Lower leg skin (tissue), 4 donors: Measurements from ENCODE around the gene PSMD6. TPM values are rescaled to one million over a fixed set of nuclear protein-coding genes. Genes with fewer than 3 reads are reported as not detected.

Source experiments
- DNase-seq, 2 donors: peaks; one replicate each; pipeline ENCODE4 v3.0.0-alpha.2; 2019; ENCODE audit warnings: low spot score in 2 of 2
- H3K4me3 ChIP-seq: fragments of 200-600 bp; sonication (generic); 2 replicates; pipeline ENCODE4 v1.5.1; 2017; ENCODE audit warnings: mild to moderate bottlenecking, low read depth; ENCODE audit not compliant: poor library complexity, severe bottlenecking
- POLR2A ChIP-seq, 2 donors: fragments of 450-650 bp; IDR thresholded peaks; one replicate each; pipeline ENCODE4 v1.6.1; 2016 to 2017; ENCODE audit warnings: antibody characterized with exemption in 2 of 2, mild to moderate bottlenecking in 1 of 2, moderate library complexity in 1 of 2
- WGBS, 2 donors: methylation state at CpG; one replicate each; pipeline ENCODE4 v1.1.5; 2018; 5-methylcytosine and 5-hydroxymethylcytosine counted together
- intact Hi-C: fragments of 100-400 bp; cut with DNase I; formaldehyde crosslinking; loops from one replicate; pipeline ENCODE4 v1.15.0; 2023; ENCODE audit warnings: low total_unique reads
- total RNA-seq, 4 donors: library from RNA; depleted of rRNA; stranded (reverse); fragments of >200 nt; gene quantifications; one replicate each; pipeline ENCODE4 v1.1.0, GENCODE V29; 2016
- TF ChIP-seq, protein P1 (sequence below), 3 donors: fragments of 450-650 bp; IDR thresholded peaks; one replicate each; pipeline ENCODE4 v1.5.1; 2016; ENCODE audit warnings: antibody characterized with exemption in 3 of 3, mild to moderate bottlenecking in 3 of 3, moderate library complexity in 2 of 3

The PSMD6 gene
- total RNA-seq, 4 donors from 2014 or later, result 61.6 to 81.2 (median 67.1) TPM

- 93 to 96% methylated on average over 14 of the region's 14 CpGs for WGBS, 2 donors
- DNase-seq, result no peak
- TF ChIP-seq, protein P1, sequence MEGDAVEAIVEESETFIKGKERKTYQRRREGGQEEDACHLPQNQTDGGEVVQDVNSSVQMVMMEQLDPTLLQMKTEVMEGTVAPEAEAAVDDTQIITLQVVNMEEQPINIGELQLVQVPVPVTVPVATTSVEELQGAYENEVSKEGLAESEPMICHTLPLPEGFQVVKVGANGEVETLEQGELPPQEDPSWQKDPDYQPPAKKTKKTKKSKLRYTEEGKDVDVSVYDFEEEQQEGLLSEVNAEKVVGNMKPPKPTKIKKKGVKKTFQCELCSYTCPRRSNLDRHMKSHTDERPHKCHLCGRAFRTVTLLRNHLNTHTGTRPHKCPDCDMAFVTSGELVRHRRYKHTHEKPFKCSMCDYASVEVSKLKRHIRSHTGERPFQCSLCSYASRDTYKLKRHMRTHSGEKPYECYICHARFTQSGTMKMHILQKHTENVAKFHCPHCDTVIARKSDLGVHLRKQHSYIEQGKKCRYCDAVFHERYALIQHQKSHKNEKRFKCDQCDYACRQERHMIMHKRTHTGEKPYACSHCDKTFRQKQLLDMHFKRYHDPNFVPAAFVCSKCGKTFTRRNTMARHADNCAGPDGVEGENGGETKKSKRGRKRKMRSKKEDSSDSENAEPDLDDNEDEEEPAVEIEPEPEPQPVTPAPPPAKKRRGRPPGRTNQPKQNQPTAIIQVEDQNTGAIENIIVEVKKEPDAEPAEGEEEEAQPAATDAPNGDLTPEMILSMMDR (IDR thresholded peaks at IDR 0.05), result no peak
- TF ChIP-seq POLR2A (IDR thresholded peaks at IDR 0.05), result no peak
- intact Hi-C loops, result loop anchor here (10.0 kb wide), 1 partner anchor 145 kb away; no protein-coding TSS in a partner anchor
- H3K4me3 ChIP-seq, result no peak overlapping the region
These were observed 33.1 kb downstream of the PSMD6 start for GRCh38 chr3:63990204-63990603.

- DNase-seq, result no peak
- TF ChIP-seq, protein P1 (IDR thresholded peaks at IDR 0.05), result no peak
- TF ChIP-seq POLR2A (IDR thresholded peaks at IDR 0.05), result no peak
- 63 to 72% methylated on average over 4 of the region's 4 CpGs for WGBS, 2 donors
- intact Hi-C loops, result no loop called here
- no peak overlapping the region for H3K4me3 ChIP-seq
These were observed 34.4 kb downstream of the PSMD6 start for GRCh38 chr3:63988943-63989342.

GRCh38 chr3:63986831-63987230 lies 36.5 kb downstream of the PSMD6 start:
- 75 to 77% methylated on average over 2 of the region's 2 CpGs for WGBS, 2 donors
- no peak overlapping the region for H3K4me3 ChIP-seq
- intact Hi-C loops, result no loop called here
- TF ChIP-seq, protein P1 (IDR thresholded peaks at IDR 0.05), result no peak
- no peak for TF ChIP-seq POLR2A (IDR thresholded peaks at IDR 0.05)
- no peak for DNase-seq

- 86 to 93% methylated on average over 7 of the region's 7 CpGs for WGBS, 2 donors
- TF ChIP-seq, protein P1 (IDR thresholded peaks at IDR 0.05), result no peak
- TF ChIP-seq POLR2A (IDR thresholded peaks at IDR 0.05), result no peak
- DNase-seq, result no peak
- intact Hi-C loops, result no loop called here
- H3K4me3 ChIP-seq, result no peak overlapping the region
These were observed 37.1 kb downstream of the PSMD6 start for GRCh38 chr3:63986146-63986545.

- TF ChIP-seq, protein P1 (IDR thresholded peaks at IDR 0.05), result no peak
- no peak for TF ChIP-seq POLR2A (IDR thresholded peaks at IDR 0.05)
- intact Hi-C loops, result no loop called here
- DNase-seq, result no peak
- no peak overlapping the region for H3K4me3 ChIP-seq
- 96 to 98% methylated on average over 3 of the region's 3 CpGs for WGBS, 2 donors
These were observed 38.9 kb downstream of the PSMD6 start for GRCh38 chr3:63984391-63984790.

DNA sequence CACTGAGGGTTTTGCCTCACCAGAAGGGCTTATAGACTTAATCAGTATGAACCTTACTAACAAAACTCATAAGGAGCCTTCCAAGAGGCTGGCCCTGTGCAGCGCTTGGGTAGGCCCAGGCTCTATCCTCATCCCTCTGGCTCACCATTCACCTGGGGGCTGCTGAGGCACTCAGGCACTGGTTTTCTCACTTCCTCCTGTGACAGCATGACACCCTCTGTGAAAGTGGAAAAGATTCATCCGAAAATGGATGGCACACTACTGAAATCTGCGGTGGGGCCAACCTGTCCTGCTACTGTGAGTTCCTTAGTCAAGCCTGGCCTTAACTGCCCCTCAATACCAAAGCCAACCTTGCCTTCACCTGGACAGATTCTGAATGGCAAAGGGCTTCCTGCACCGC lies 41.3 kb downstream of the PSMD6 start:
- no peak overlapping the region for H3K4me3 ChIP-seq
- WGBS, 2 donors, result 97 to 98% methylated on average over 4 of the region's 4 CpGs
- intact Hi-C loops, result no loop called here
- TF ChIP-seq POLR2A (IDR thresholded peaks at IDR 0.05), result no peak
- no peak for DNase-seq
